ENCODE data around the gene AP3B1.

The AP3B1 gene

GRCh38 chr5:78294248-78295034, at the start of gene AP3B1:
Gene AP3B1, minus strand, starts transcription at chr5:78294698. Its CDS starts 119 bp downstream, at chr5:78294579.
- DNase-seq = peak; percentile 89 to 99 (median 98)

GRCh38 chr5:78341440-78341839, 46.9 kb upstream of the AP3B1 start:
- DNase-seq = no peak

- no peak for DNase-seq
Observed at GRCh38 chr5:78339617-78340436, 45.3 kb upstream of the AP3B1 start.

GRCh38 chr5:78336698-78337097, 42.2 kb upstream of the AP3B1 start:
- no peak for DNase-seq

GRCh38 chr5:78335976-78336375, 41.5 kb upstream of the AP3B1 start:
- no peak for DNase-seq

- no peak for DNase-seq
Observed at GRCh38 chr5:78334811-78335210, 40.3 kb upstream of the AP3B1 start.

GRCh38 chr5:78331523-78332080, 37.1 kb upstream of the AP3B1 start:
- no peak for DNase-seq

GRCh38 chr5:78328585-78329173, 34.2 kb upstream of the AP3B1 start:
- DNase-seq = no peak

GRCh38 chr5:78327761-78328510, 33.4 kb upstream of the AP3B1 start:
- DNase-seq = no peak

- no peak for DNase-seq
Observed at GRCh38 chr5:78326930-78327329, 32.4 kb upstream of the AP3B1 start.

GRCh38 chr5:78323241-78323640, 28.7 kb upstream of the AP3B1 start:
- no peak for DNase-seq

GRCh38 chr5:78320401-78320800, 25.9 kb upstream of the AP3B1 start:
- DNase-seq = no peak

- no peak for DNase-seq
Observed at GRCh38 chr5:78318337-78318736, 23.8 kb upstream of the AP3B1 start.

GRCh38 chr5:78317515-78317914, 23.0 kb upstream of the AP3B1 start:
- DNase-seq = no peak

- DNase-seq = no peak
Observed at GRCh38 chr5:78308703-78309102, 14.2 kb upstream of the AP3B1 start.

GRCh38 chr5:78300464-78301045, 6.1 kb upstream of the AP3B1 start:
- DNase-seq = no peak

GRCh38 chr5:78295035-78295961, 800 bp upstream of the AP3B1 start:
- peak in 5 of 14 donors; percentile 11 to 64 (median 19) for DNase-seq

GRCh38 chr5:78293851-78294247, 649 bp downstream of the AP3B1 start:
- peak in 2 of 14 donors; percentile 26 to 41 for DNase-seq

GRCh38 chr5:78291687-78292086, 2.8 kb downstream of the AP3B1 start:
- no peak for DNase-seq

- DNase-seq = no peak
Observed at GRCh38 chr5:78289911-78290310, 4.6 kb downstream of the AP3B1 start.

GRCh38 chr5:78288246-78288645, 6.3 kb downstream of the AP3B1 start:
- no peak for DNase-seq
